GM19455 (cell line): ENCODE measurements around the gene IQGAP1.

ENCODE experiments used
- ATAC-seq: cut with Tn5 transposase; IDR thresholded peaks from one replicate; pipeline ENCODE4 v1.9.1; 2021; ENCODE audit not compliant: unreplicated experiment

IQGAP1 gene

GRCh38 chr15:90435652-90436337 is 47.8 kb downstream of the IQGAP1 start:
- no peak for ATAC-seq

GRCh38 chr15:90436952-90437351 is 48.9 kb downstream of the IQGAP1 start:
- ATAC-seq: no peak

GRCh38 chr15:90437516-90437915 is 49.5 kb downstream of the IQGAP1 start:
- ATAC-seq: no peak

GRCh38 chr15:90439946-90440345 is 51.9 kb downstream of the IQGAP1 start:
- no peak for ATAC-seq

GRCh38 chr15:90441027-90441426 is 53.0 kb downstream of the IQGAP1 start:
- ATAC-seq: no peak

- ATAC-seq: no peak
Observed at GRCh38 chr15:90442423-90442822, 54.4 kb downstream of the IQGAP1 start.

- no peak for ATAC-seq
Observed at GRCh38 chr15:90449206-90449735, 61.2 kb downstream of the IQGAP1 start.

- ATAC-seq: no peak
Observed at GRCh38 chr15:90451053-90451850, 63.2 kb downstream of the IQGAP1 start.

- no peak for ATAC-seq
Observed at GRCh38 chr15:90456236-90456635, 68.2 kb downstream of the IQGAP1 start.

- no peak for ATAC-seq
Observed at GRCh38 chr15:90458061-90458460, 70.0 kb downstream of the IQGAP1 start.

GRCh38 chr15:90459368-90459767 is 71.3 kb downstream of the IQGAP1 start:
- ATAC-seq: no peak

- no peak for ATAC-seq
Observed at GRCh38 chr15:90460142-90460824, 72.2 kb downstream of the IQGAP1 start.

- no peak for ATAC-seq
Observed at GRCh38 chr15:90463381-90463780, 75.3 kb downstream of the IQGAP1 start.

- ATAC-seq: no peak
Observed at GRCh38 chr15:90465140-90465929, 77.3 kb downstream of the IQGAP1 start.

- no peak for ATAC-seq
Observed at GRCh38 chr15:90465930-90466567, 78.0 kb downstream of the IQGAP1 start.

- no peak for ATAC-seq
Observed at GRCh38 chr15:90469723-90470122, 81.7 kb downstream of the IQGAP1 start.

GRCh38 chr15:90470453-90470852 is 82.4 kb downstream of the IQGAP1 start:
- no peak for ATAC-seq

- no peak for ATAC-seq
Observed at GRCh38 chr15:90471126-90471525, 83.1 kb downstream of the IQGAP1 start.

- ATAC-seq: no peak
Observed at GRCh38 chr15:90471769-90472168, 83.7 kb downstream of the IQGAP1 start.

GRCh38 chr15:90478846-90479481 is 90.9 kb downstream of the IQGAP1 start:
- no peak for ATAC-seq
